ENCODE data around the gene CYP4X1.
"Not testable (repeated sequence)": the region's sequence is repeated elsewhere in the genome, so short reads cannot be mapped to it uniquely, and the experiment has no call there.

Gene CYP4X1

DNA sequence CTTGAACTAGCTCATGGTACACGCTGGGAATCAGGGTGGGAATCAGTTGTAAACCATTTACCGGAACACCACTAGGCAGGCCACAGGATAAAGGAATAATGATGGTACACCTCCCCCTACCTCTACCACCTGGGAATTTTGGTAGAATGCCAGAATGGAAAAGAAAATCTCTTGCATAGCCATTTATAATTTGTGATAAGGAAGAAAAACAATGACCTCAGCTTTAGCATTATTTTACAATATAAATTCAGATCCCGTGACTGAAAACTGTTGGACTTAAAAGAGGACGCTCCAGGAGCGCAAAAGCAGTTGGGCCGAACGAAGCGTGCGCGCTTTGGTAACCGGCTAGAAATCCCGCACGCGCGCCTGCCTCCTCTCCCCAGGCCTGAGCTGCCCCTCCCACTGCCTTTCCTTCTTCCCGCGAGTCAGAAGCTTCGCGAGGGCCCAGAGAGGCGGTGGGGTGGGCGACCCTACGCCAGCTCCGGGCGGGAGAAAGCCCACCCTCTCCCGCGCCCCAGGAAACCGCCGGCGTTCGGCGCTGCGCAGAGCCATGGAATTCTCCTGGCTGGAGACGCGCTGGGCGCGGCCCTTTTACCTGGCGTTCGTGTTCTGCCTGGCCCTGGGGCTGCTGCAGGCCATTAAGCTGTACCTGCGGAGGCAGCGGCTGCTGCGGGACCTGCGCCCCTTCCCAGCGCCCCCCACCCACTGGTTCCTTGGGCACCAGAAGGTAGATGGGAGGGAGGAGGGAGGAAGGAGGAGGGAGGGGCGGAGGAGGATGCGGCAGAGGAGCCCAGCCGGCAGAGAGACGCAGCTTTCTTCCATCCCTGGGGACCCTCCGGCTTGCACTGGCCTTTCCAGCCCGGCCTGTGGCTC, at the start of gene CYP4X1:
Gene CYP4X1 (plus strand): TSS at position 402 of the 873 bp plus-strand sequence. CDS start 149 bp downstream, at position 551.
- no peak for DNase-seq

- DNase-seq = no peak
These were observed 40.2 kb upstream of the CYP4X1 start for GRCh38 chr1:46983166-46983829.

DNA sequence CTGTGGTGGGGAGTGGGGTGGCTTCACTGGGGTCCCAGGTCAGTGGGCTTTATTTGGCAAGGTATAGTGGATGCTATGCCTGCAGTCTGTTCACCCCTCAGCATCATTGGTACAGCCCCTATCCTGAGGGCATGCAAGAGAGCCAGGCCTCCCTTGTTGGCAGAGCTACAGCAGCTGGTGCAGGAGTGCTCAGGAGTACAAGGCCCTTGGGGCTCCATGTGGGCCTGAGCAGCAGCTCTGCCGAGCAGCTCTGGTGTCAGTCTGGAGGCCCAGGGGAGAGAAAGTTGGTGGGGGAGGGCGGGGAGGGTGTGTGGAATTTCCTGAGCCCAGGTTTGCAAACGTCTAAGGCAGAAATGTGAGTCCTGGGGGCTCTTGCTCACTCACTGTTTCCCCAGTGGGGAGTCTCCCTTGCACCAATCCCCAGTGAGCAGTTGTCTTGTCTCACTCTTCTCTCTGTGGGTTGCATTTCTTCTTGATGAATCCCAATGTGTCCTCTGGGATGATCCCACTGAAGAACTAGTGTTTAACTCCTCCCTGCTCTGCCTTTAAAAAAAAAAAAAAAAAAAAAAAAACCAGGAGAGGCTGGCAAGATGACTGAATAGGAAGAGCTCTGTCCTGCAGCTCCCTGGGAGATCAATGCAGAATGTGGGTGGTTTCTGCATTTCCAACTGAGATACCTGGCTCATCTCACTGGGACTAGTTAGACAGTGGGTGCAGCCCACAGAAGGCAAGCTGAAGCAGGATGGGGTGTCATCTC, 39.5 kb upstream of the CYP4X1 start:
- DNase-seq = no peak

DNA sequence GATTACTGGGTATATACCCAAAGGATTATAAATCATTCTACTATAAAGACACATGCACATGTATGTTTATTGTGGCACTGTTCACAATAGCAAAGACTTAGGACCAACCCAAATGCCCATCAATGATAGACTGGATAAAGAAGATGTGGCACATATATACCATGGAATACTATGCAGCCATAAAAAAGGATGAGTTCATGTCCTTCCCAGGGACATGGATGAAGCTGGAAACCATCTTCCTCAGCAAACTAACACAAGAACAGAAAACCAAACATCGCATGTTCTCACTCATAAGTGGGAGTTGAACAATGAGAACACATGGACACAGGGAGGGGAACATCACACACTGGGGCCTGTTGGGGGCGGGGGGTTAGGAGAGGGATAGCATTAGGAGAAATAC, 32.9 kb upstream of the CYP4X1 start:
- DNase-seq = not testable (repeated sequence)

DNA sequence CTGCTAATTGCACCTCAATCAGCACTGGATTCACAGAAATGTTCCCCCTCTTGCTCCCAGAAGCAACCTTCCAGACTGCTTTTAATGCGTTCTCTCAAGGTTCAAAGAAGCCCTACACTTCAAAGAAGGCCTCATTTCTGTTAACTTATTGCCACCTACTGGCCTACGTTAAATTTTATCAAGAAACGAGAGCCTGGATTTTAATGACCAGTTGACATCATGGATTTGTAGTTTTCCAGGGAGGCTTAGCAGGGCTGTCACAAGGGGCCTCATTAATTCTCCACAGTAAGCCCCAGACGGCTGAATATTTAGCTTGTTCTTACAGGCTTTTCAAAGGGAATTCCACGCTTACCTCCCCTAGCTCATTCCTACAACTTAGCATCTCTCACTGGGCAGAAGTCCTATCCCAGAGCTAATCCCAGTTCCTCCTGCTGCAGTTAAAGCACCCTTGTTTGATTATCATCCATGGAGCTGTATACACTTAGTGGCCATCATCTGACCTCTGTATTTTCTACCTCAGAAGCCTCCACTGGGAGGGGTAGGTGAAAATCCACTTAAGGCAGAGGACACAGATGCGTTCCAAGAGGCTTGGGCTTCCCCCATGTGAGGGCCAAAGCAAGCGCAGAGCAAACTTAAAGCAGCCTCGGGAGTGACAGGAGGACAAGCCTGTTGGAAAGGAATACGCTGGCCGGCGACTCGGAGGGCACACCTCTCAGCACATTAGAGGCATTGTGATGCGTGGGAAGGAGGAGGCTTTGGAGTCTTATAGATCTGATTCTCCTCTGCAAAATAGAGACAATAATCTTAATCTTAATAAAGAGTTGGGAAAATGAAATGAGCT, 32.2 kb upstream of the CYP4X1 start:
- no peak for DNase-seq

GRCh38 chr1:46996659-46997281, 26.7 kb upstream of the CYP4X1 start:
- DNase-seq = no peak

DNA sequence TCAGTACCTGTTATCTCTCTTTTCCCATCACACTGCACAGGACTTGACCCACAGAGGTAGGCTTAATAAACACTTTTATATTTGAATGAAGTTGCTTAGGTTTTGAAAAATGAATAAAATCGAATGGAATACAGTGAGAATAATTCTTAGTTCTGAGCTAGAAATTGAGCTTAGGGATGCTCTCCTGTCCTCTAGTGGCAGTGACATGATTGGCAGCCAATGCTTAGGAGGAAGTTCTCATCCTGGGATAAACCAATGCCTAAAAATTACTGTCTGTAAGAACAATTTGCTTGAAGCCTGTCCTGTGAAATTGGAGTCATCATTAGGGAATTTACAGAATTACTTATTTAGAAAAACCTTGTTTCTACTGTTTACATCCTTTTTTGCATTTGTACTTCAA, 21.3 kb upstream of the CYP4X1 start:
- DNase-seq = no peak

DNA sequence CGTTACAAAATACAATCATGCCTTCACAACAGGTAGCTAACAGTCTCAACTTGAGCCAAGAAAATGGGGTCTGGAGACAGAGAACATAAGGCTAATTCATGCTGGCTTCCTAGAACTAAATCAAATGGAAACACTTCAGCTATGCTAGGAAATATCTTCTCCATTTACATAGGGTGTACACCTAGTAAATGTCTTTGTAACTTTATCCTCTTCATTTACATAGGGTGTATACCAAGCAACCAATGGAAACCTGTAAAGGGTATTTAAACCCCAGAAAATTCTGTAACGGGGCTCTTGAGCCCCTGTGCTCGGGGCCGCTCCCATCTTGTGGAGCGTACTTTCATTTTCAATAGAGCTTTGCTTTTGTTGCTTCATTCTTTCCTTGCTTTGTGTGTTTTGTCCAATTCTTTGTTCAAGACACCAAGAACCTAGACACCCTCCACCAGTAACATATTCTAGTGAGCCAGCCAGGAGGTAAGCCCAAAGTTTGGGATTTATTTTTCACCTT, 19.5 kb upstream of the CYP4X1 start:
- no peak for DNase-seq

DNA sequence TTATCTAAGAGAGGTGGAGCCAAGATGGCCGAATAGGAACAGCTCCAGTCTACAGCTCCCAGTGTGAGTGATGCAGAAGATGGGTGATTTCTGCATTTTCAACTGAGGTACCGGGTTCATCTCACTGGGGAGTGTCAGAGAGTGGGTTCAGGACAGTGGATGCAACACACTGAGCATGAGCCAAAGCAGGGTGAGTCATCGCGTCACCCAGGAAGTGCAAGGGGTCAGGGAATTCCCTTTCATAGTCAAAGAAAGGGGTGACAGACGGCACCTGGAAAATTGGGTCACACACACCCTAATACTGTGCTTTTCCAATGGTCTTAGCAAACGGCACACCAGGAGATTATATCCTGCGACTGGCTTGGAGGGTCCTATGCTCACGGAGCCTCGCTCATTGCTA, 17.0 kb upstream of the CYP4X1 start:
- not testable (repeated sequence) for DNase-seq

DNA sequence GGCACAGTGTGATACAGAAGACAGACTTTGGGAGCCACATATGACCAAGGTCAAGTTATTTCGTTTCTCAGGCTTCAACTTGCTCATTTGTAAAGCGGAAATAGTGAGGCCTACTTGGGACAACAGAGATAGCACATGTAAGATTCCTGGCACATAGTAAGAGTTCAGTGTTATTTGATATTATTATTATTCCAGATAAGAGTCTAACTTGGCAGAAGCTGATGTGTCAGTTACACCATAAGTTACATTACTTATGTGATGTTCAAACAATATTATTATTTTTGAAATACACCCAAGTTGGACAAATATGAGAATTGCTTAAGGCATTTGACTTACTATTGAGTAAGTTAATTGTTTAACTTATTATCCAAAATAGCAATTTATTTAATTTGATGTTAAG, 10.2 kb upstream of the CYP4X1 start:
- no peak for DNase-seq

DNA sequence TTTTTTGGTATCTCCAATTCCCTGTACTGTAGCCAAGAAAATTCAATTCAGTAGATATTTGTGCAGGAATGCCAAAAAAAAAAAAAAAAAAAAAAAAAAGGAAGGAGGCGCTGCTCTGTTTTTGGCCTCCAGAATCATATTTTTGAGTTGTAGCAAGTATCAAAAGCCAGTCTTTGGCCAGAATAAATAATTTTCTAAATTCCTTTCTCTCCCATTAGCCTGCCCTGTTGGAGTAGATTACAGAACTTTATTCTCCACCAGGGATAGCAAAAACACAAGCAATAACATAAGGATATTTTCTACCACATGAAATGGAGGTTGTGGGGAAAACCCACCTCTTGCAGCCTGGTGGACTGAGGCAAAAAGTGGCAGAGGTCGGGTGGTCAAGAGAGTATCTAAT, 2.4 kb upstream of the CYP4X1 start:
- no peak for DNase-seq

GRCh38 chr1:47024141-47024801, 802 bp downstream of the CYP4X1 start:
- DNase-seq = no peak

DNA sequence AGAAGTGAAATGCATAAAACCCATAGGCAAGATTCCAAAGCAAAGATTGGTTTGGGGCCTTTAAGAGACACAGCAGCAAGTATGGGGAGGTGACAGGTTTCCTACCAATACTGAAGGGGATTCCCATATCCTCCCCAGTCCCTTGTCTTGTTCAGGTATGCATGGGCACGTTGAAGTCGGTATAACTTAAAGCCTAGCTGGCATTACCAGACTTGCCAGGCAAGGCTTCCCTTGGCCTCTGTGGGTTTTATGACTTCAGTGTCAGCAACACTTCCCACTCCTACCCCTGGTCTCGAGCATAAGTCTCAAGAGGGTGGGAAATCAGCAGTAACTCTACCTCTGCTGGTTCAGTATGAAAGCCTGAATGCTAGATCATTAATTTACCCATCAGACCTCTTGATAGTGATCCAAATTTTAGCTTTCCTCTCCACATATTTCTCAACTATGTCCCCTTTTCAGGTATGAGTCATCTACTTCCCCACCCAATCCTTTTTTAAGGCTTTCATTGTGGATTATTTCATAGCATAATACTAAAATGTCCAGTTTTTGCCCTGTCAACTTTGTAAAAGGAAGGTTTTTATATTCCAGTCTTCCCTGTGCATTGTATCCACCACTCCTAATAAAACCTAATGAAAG, 6.8 kb downstream of the CYP4X1 start:
- DNase-seq = no peak

DNA sequence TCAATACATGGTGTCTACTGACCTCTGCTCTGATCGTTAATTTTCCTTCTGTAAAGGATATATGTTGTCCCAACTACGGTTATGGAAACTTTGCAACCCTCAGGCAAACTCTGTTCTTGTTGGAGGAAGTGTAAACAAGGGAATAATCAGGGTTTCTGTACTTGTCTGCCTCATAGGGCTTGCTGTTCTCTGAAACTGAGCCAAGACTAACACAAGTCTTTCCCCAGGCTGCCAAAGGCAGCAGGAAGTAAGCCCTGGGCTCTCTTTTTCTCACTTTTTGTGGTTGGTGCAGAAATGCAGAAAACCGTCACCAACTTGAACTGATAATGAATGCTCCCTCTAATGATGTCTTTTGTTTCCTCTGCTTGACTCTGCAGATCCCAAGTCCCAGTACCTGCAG, 7.6 kb downstream of the CYP4X1 start:
- DNase-seq = no peak

- no peak for DNase-seq
These were observed 8.1 kb downstream of the CYP4X1 start for GRCh38 chr1:47031585-47031984.

DNA sequence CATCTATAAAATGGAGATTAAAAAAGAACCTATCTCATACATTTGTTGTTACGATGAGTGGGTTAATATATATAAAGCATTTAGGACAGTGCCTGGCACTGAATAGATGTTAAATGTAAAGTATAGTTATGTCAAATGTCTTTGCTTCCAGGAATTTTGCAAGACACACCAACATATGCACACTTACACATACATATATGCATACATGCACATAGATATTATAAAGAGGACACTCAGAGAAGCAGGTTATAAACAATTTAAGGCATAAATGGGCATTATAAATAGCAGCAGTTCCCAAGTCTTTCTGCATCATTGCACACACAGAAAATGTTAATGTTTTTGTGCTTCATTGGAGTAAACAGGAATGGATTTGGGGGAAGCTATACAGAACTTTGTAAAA, 13.3 kb downstream of the CYP4X1 start:
- DNase-seq = no peak

DNA sequence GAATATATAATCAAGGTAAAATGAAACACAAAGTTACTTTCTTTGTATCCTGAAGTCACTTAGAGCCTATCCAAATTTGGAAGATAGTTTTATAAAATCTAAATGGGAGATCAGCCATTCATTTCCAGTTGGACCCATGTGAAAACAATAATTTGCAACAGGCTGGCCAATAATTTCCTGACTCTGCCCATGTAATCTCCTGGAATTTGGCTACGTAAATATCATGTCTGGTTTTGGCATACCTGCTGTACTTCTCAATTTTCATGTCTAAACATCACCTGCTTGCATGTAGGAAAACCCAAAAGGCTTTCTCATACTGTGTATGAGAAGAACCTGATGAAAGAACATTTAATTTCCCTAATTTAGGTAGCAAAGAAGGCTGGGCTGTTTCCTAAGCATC, 35.9 kb downstream of the CYP4X1 start:
- DNase-seq = no peak

DNA sequence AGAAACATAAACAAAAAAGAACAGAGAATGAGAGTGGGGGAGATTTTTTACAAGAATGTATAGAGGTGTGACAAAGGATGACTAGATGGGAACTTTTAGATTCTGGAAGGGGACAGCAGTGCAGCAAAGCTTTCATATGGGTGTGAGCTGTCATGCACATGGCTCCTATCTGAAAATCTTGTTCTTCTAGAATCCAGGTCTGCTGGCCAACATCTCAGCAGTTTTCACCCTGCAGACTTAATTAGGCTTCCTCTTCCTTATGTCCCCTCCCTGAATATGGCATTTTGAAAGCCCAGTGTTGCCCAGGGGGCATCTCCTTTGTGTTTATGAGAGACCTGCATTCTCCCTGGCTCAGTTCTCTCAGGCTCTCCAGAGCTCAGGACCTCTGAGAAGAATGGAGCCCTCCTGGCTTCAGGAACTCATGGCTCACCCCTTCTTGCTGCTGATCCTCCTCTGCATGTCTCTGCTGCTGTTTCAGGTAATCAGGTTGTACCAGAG, 43.7 kb downstream of the CYP4X1 start, which contains the start of gene CYP4Z1:
Gene CYP4Z1 (plus strand): TSS at position 135 of the 498 bp plus-strand sequence. CDS start 260 bp downstream, at position 395.
- DNase-seq = no peak

DNA sequence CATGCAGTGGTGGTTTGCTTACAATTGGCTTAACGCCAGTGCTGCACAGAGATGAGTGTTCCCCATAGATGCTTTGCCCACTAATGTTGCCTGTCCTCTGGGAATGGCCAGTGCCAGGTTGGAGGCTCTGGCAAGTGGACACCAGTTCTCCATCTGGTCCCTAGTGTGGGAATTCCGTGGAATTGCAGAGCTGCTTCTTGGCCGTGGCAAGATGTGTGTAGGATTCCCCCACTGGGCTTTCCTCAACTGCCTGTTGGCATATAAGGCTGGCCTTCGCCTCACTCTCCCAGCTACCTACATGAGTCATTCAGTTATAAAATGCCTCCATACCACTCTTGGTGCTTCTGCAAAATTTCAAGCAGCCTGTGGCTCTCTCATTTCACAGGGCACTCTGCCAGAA, 45.6 kb downstream of the CYP4X1 start:
- not testable (repeated sequence) for DNase-seq

DNA sequence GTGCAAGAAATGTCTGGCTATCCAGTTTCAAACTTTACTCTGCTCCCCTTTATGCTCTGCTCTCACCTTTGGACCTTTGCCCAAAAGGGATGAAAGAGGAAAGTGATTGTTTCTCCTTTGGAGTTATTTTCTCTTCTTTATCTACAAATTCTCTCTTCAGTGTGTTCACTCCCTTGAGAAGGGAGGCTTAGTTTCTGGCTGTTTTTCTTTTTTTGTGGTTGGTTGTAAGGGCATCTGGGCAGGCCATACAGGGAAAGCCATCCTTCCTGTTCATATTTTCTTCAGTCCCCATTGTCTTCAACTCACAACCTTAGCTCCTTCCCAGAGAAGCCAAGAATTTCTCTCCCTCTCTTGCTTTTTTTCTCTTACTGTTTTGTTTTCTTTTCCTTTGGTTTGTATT, 46.0 kb downstream of the CYP4X1 start:
- not testable (repeated sequence) for DNase-seq

All from HCEC 1CT (cell line).